Loucy (cell line): ENCODE data around the gene NPY.
A peak's percentile ranks its signal among the peaks of the same experiment; 100 is the strongest.

Experiments
- H2AFZ ChIP-seq: fragments of 200-600 bp; sonication (generic); 2 replicates; pipeline ENCODE4 v1.6.0; 2016; ENCODE audit warnings: antibody characterized with exemption, mild to moderate bottlenecking, low read length, moderate library complexity
- H3F3A ChIP-seq: fragments of 200-600 bp; 2 replicates; pipeline ENCODE4 v1.6.0; 2016; ENCODE audit warnings: antibody characterized with exemption, low read depth, mild to moderate bottlenecking
- H3K27me3 ChIP-seq: fragments of 200-600 bp; sonication (generic); 2 replicates; pipeline ENCODE4 v1.6.1; 2014; ENCODE audit warnings: low read length, mild to moderate bottlenecking; ENCODE audit not compliant: insufficient read depth, poor library complexity, severe bottlenecking
- H3K36me3 ChIP-seq: fragments of 200-600 bp; sonication (generic); 2 replicates; pipeline ENCODE4 v1.6.1; 2016; ENCODE audit warnings: low read length; ENCODE audit not compliant: insufficient read depth
- H3K4me1 ChIP-seq: fragments of 200-600 bp; sonication (generic); 2 replicates; pipeline ENCODE4 v1.5.1; 2014; ENCODE audit warnings: low read length, mild to moderate bottlenecking; ENCODE audit not compliant: insufficient read depth, poor library complexity, severe bottlenecking
- H3K4me2 ChIP-seq: fragments of 200-600 bp; sonication (generic); 2 replicates; pipeline ENCODE4 v1.6.0; 2014; ENCODE audit warnings: antibody characterized with exemption, low read length, low read depth, mild to moderate bottlenecking; ENCODE audit not compliant: poor library complexity, severe bottlenecking
- H3K4me3 ChIP-seq: fragments of 200-600 bp; sonication (generic); 2 replicates; pipeline ENCODE4 v1.5.1; 2014; ENCODE audit warnings: low read length, mild to moderate bottlenecking, mixed read lengths; ENCODE audit not compliant: poor library complexity, severe bottlenecking
- H3K79me2 ChIP-seq: fragments of 200-600 bp; sonication (generic); 2 replicates; pipeline ENCODE4 v1.6.1; 2014; ENCODE audit warnings: low read length; ENCODE audit not compliant: insufficient read depth
- H3K9ac ChIP-seq: fragments of 200-600 bp; sonication (generic); 2 replicates; pipeline ENCODE4 v1.6.0; 2014; ENCODE audit warnings: mild to moderate bottlenecking, low read depth, low read length, moderate library complexity; ENCODE audit not compliant: poor library complexity, severe bottlenecking
- H3K9me2 ChIP-seq: fragments of 200-600 bp; sonication (generic); replicated peaks from 2 replicates; pipeline ENCODE4 v1.6.1; 2016; ENCODE audit warnings: low read depth, low read length, mixed read lengths
- H3K9me3 ChIP-seq: fragments of 200-600 bp; sonication (generic); 2 replicates; pipeline ENCODE4 v1.6.1; 2014; ENCODE audit warnings: mild to moderate bottlenecking, antibody characterized with exemption, low read length, low read depth; ENCODE audit not compliant: insufficient read depth
- H4K20me1 ChIP-seq: fragments of 200-600 bp; sonication (generic); 2 replicates; pipeline ENCODE4 v1.6.0; 2014; ENCODE audit warnings: antibody characterized with exemption, low read length, mild to moderate bottlenecking; ENCODE audit not compliant: insufficient read depth, poor library complexity, severe bottlenecking
- EZH2phosphoT487 ChIP-seq: fragments of 200-600 bp; IDR thresholded peaks from 2 replicates; pipeline ENCODE4 v1.6.1; 2018; ENCODE audit warnings: antibody characterized with exemption, mild to moderate bottlenecking, moderate library complexity, borderline replicate concordance
- TF ChIP-seq, protein P1 (sequence below): fragments of 200-600 bp; sonication (generic); conservative IDR thresholded peaks from 2 replicates; pipeline ENCODE4 v1.5.1; 2014; ENCODE audit warnings: mild to moderate bottlenecking, antibody characterized with exemption, low read length

NPY gene

DNA sequence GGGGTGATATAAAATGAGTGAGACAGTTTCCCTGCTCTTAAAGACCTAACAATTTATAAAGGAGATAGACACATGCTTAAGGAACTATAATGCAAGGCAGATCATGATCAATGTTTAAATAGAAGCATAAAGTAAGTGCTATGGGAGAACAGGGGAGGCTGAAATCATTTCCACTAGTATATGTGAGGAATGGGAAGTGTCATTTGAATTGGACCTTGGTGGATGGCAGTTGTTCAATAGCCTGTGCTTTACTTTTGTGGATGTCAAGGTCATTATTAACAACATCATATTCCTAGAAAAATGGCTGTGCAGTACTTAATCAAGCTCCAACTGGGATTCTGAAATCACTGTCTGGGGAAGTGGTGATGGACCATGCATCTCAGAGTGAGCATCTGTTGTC lies 14.7 kb downstream of the NPY start:
- Histone ChIP-seq H4K20me1 (no peaks in the 10 kb centered on the region), H2AFZ (peak overlapping the region; percentile 28), H3K79me2 (no peaks in the 10 kb centered on the region), H3K4me2 (peak overlapping the region; percentile 53), H3K4me3 (peak overlapping the region; percentile 41), H3K27me3 (no peaks in the 10 kb centered on the region), H3K36me3 (no peaks in the 10 kb centered on the region), H3K4me1 (peaks cover 19% of the 10 kb centered on the region), H3K9me3 (no peaks in the 10 kb centered on the region), H3K9ac (no peak overlapping the region), H3K9me2 (no peaks in the 10 kb centered on the region), H3F3A (no peaks in the 10 kb centered on the region)
- TF ChIP-seq, protein P1, sequence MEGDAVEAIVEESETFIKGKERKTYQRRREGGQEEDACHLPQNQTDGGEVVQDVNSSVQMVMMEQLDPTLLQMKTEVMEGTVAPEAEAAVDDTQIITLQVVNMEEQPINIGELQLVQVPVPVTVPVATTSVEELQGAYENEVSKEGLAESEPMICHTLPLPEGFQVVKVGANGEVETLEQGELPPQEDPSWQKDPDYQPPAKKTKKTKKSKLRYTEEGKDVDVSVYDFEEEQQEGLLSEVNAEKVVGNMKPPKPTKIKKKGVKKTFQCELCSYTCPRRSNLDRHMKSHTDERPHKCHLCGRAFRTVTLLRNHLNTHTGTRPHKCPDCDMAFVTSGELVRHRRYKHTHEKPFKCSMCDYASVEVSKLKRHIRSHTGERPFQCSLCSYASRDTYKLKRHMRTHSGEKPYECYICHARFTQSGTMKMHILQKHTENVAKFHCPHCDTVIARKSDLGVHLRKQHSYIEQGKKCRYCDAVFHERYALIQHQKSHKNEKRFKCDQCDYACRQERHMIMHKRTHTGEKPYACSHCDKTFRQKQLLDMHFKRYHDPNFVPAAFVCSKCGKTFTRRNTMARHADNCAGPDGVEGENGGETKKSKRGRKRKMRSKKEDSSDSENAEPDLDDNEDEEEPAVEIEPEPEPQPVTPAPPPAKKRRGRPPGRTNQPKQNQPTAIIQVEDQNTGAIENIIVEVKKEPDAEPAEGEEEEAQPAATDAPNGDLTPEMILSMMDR: no peak
- no peak for TF ChIP-seq EZH2phosphoT487

DNA sequence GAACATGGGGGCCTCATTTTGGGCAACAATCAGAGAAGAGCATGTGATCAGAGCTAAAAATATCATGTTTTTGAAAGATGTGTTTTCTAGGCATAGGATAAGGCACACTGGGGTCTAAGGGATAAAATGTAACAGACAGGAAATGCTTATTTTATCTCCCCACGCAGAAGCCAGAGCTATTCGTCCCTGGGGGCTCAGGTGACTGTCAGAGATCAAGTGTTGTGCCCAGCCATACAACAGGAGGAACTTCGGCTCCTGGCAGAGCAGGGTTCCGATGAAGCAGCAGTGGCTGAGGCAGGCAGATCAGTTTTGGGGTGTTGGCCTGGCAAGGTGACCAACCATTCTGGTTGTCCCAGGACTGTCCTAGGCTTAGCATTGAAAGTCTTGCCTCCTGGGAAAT lies 15.2 kb downstream of the NPY start:
- Histone ChIP-seq H3K9me3 (no peaks in the 10 kb centered on the region), H4K20me1 (no peaks in the 10 kb centered on the region), H3K4me2 (peak overlapping the region; percentile 53), H3K9ac (no peak overlapping the region), H3K4me1 (peaks cover 19% of the 10 kb centered on the region), H3K9me2 (no peaks in the 10 kb centered on the region), H3K4me3 (peak overlapping the region; percentile 41), H2AFZ (peak overlapping the region; percentile 28), H3K36me3 (no peaks in the 10 kb centered on the region), H3K27me3 (no peaks in the 10 kb centered on the region), H3F3A (no peaks in the 10 kb centered on the region), H3K79me2 (no peaks in the 10 kb centered on the region)
- TF ChIP-seq, protein P1: no peak
- no peak for TF ChIP-seq EZH2phosphoT487

DNA sequence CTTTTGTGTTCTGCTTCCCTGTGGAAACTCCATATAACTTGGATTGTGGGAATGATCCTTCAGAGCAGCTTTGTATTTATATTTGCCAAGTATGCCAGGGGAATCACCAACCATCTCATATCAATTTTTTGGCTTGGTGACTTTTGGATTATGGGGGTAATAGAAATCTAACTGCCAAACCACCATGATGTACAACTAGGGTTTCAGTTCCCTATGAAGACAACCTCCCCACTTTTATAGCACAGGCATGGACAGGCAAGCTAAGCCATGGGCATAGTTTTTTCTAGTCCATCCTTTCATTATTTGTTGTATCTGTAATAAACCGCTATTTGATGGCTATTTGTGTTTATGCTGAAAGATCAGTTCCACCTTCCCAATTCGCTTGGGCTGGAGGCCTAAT lies 17.7 kb downstream of the NPY start:
- no peak overlapping the region for H3K9ac ChIP-seq
- H3K4me2 ChIP-seq: no peak overlapping the region
- H2AFZ ChIP-seq: no peak overlapping the region
- no peaks in the 10 kb centered on the region for H3K9me3 ChIP-seq
- no peak for TF ChIP-seq EZH2phosphoT487
- TF ChIP-seq, protein P1: no peak
- H3K27me3 ChIP-seq: no peaks in the 10 kb centered on the region
- H4K20me1 ChIP-seq: no peaks in the 10 kb centered on the region
- no peaks in the 10 kb centered on the region for H3K9me2 ChIP-seq
- H3K4me1 ChIP-seq: peaks cover 19% of the 10 kb centered on the region
- H3K79me2 ChIP-seq: no peaks in the 10 kb centered on the region
- H3K36me3 ChIP-seq: no peaks in the 10 kb centered on the region
- H3F3A ChIP-seq: no peaks in the 10 kb centered on the region
- H3K4me3 ChIP-seq: no peak overlapping the region
